Neural cell (in vitro differentiated cells): ENCODE results near the gene VENTX. TPM values are rescaled to one million over a fixed set of nuclear protein-coding genes. Genes with fewer than 3 reads are reported as not detected.

ENCODE experiments used
- H2AFZ ChIP-seq: fragments of 200-600, 300-800 bp; sonication (generic), shearing (Covaris generic); 2 replicates; pipeline ENCODE4 v1.6.0; 2014; ENCODE audit warnings: low read depth, mild to moderate bottlenecking, antibody characterized with exemption, low read length, moderate library complexity
- H3F3A ChIP-seq: fragments of 200-600 bp; shearing (Covaris generic); 2 replicates; pipeline ENCODE4 v1.6.1; 2016; ENCODE audit warnings: mild to moderate bottlenecking, moderate library complexity, mixed read lengths, antibody characterized with exemption, low read length; ENCODE audit not compliant: insufficient read depth, poor library complexity, severe bottlenecking
- H3K27ac ChIP-seq: fragments of 200-600, 300-800 bp; sonication (generic), shearing (Covaris generic); 2 replicates; pipeline ENCODE4 v1.5.1; 2014; ENCODE audit warnings: mild to moderate bottlenecking, low read length, moderate library complexity
- H3K27me3 ChIP-seq: fragments of 300-800, 200-600 bp; sonication (generic), shearing (Covaris generic); 2 replicates; pipeline ENCODE4 v1.6.0; 2014; ENCODE audit warnings: mild to moderate bottlenecking, low read depth, low read length, moderate library complexity; ENCODE audit not compliant: insufficient read depth
- H3K36me3 ChIP-seq: fragments of 300-800, 200-600 bp; sonication (generic), shearing (Covaris generic); 2 replicates; pipeline ENCODE4 v1.5.1; 2014; ENCODE audit warnings: mild to moderate bottlenecking, antibody characterized with exemption, low read length, moderate library complexity; ENCODE audit not compliant: insufficient read depth
- H3K4me2 ChIP-seq: fragments of 300-800, 200-600 bp; sonication (generic), shearing (Covaris generic); 2 replicates; pipeline ENCODE4 v1.6.0; 2014; ENCODE audit warnings: mild to moderate bottlenecking, low read length
- H3K4me3 ChIP-seq: fragments of 300-800, 200-600 bp; sonication (generic), shearing (Covaris generic); 2 replicates; pipeline ENCODE4 v1.5.1; 2014; ENCODE audit warnings: mild to moderate bottlenecking, low read length, moderate library complexity
- H3K79me2 ChIP-seq: fragments of 200-600 bp; shearing (Covaris generic); replicated peaks from 2 replicates; pipeline ENCODE4 v1.6.0; 2014; ENCODE audit warnings: mild to moderate bottlenecking, low read length, moderate library complexity; ENCODE audit not compliant: insufficient read depth
- H3K9ac ChIP-seq: fragments of 300-800, 200-600 bp; sonication (generic), shearing (Covaris generic); 2 replicates; pipeline ENCODE4 v1.6.1; 2016; ENCODE audit warnings: mild to moderate bottlenecking, low read length, mixed read lengths
- H3K9me2 ChIP-seq: fragments of 200-600 bp; shearing (Covaris generic); 2 replicates; pipeline ENCODE4 v1.6.1; 2016; ENCODE audit warnings: mild to moderate bottlenecking, low read length, mixed read lengths; ENCODE audit not compliant: insufficient read depth
- H3K9me3 ChIP-seq: fragments of 200-600, 300-800 bp; sonication (generic), shearing (Covaris generic); 2 replicates; pipeline ENCODE4 v1.6.1; 2016; ENCODE audit warnings: mild to moderate bottlenecking, mixed run types, low read length, moderate library complexity, mixed read lengths
- H4K20me1 ChIP-seq: fragments of 200-600 bp; shearing (Covaris generic); 2 replicates; pipeline ENCODE4 v1.6.1; 2016; ENCODE audit warnings: mild to moderate bottlenecking, mixed run types; ENCODE audit not compliant: insufficient read depth
- EP300 ChIP-seq: fragments of 450-650 bp; conservative IDR thresholded peaks from 2 replicates; pipeline ENCODE4 v1.6.1; 2014; ENCODE audit warnings: antibody characterized with exemption, mild to moderate bottlenecking, moderate library complexity; ENCODE audit not compliant: poor library complexity, severe bottlenecking
- EZH2 ChIP-seq: fragments of 200-600, 300-800 bp; shearing (Covaris generic), sonication (generic); IDR thresholded peaks from 2 replicates; pipeline ENCODE4 v1.6.1; 2014; ENCODE audit warnings: antibody characterized with exemption, low read length, borderline replicate concordance, mild to moderate bottlenecking; ENCODE audit not compliant: insufficient read depth, poor library complexity, severe bottlenecking
- MXI1 ChIP-seq: fragments of 450-650 bp; conservative IDR thresholded peaks from 2 replicates; pipeline ENCODE4 v1.6.1; 2014; ENCODE audit warnings: antibody characterized with exemption, mild to moderate bottlenecking; ENCODE audit not compliant: poor library complexity, severe bottlenecking
- POLR2AphosphoS5 ChIP-seq: IDR thresholded peaks from 2 replicates; pipeline ENCODE4 v1.6.1; 2012
- RAD21 ChIP-seq: fragments of 450-650 bp; conservative IDR thresholded peaks from 2 replicates; pipeline ENCODE4 v1.6.1; 2014; ENCODE audit warnings: antibody characterized with exemption, mild to moderate bottlenecking, moderate library complexity
- SMC3 ChIP-seq: fragments of 450-650 bp; conservative IDR thresholded peaks from 2 replicates; pipeline ENCODE4 v1.6.1; 2014; ENCODE audit warnings: antibody characterized with exemption, mild to moderate bottlenecking, moderate library complexity; ENCODE audit not compliant: poor library complexity
- TAF1 ChIP-seq: IDR thresholded peaks from 2 replicates; pipeline ENCODE4 v1.6.1; 2012; ENCODE audit warnings: low read depth
- polyA plus RNA-seq: library from polyadenylated mRNA; depleted of rRNA; stranded (reverse); fragments of >200 nt; gene quantifications from 2 replicates; pipeline ENCODE4 v1.2.3, GENCODE V29; 2014
- TF ChIP-seq, protein P1 (sequence below): IDR thresholded peaks from 2 replicates; pipeline ENCODE4 v1.6.1; 2012; ENCODE audit warnings: borderline replicate concordance
- TF ChIP-seq, protein P2 (sequence below): fragments of 450-650 bp; IDR thresholded peaks from 2 replicates; pipeline ENCODE4 v1.5.1; 2014; ENCODE audit warnings: antibody characterized with exemption, mild to moderate bottlenecking, moderate library complexity; ENCODE audit not compliant: poor library complexity, severe bottlenecking

The VENTX gene
- polyA plus RNA-seq, 1 donor from 2014 or later, result not detected

DNA sequence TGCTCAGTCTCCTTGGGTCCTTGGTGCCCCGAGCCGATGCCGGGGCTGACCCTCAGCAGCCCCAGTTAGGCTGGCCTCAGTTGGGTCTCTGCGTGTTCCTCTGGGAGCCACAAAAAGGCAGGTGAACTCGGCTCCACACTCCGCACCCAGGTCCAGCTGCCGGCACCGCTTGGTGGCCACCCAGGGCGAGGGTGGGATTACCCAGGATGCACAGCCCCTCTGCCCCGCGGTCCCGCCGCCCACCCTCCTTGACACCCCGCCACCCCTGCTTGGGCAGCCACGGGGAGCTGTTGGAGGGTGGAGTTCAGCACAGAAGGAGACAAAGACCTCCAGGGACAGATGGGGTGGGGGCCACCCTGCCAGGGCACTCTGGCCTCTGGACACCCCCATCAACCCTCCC is 17.7 kb downstream of the VENTX start:
- no peak overlapping the region for H2AFZ ChIP-seq
- H3K4me2 ChIP-seq, result no peak overlapping the region
- no peaks in the 10 kb centered on the region for H3F3A ChIP-seq
- TF ChIP-seq, protein P1, sequence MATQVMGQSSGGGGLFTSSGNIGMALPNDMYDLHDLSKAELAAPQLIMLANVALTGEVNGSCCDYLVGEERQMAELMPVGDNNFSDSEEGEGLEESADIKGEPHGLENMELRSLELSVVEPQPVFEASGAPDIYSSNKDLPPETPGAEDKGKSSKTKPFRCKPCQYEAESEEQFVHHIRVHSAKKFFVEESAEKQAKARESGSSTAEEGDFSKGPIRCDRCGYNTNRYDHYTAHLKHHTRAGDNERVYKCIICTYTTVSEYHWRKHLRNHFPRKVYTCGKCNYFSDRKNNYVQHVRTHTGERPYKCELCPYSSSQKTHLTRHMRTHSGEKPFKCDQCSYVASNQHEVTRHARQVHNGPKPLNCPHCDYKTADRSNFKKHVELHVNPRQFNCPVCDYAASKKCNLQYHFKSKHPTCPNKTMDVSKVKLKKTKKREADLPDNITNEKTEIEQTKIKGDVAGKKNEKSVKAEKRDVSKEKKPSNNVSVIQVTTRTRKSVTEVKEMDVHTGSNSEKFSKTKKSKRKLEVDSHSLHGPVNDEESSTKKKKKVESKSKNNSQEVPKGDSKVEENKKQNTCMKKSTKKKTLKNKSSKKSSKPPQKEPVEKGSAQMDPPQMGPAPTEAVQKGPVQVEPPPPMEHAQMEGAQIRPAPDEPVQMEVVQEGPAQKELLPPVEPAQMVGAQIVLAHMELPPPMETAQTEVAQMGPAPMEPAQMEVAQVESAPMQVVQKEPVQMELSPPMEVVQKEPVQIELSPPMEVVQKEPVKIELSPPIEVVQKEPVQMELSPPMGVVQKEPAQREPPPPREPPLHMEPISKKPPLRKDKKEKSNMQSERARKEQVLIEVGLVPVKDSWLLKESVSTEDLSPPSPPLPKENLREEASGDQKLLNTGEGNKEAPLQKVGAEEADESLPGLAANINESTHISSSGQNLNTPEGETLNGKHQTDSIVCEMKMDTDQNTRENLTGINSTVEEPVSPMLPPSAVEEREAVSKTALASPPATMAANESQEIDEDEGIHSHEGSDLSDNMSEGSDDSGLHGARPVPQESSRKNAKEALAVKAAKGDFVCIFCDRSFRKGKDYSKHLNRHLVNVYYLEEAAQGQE, result no peak
- no peak for TF ChIP-seq EZH2
- TF ChIP-seq POLR2AphosphoS5, result no peak
- TF ChIP-seq, protein P2, sequence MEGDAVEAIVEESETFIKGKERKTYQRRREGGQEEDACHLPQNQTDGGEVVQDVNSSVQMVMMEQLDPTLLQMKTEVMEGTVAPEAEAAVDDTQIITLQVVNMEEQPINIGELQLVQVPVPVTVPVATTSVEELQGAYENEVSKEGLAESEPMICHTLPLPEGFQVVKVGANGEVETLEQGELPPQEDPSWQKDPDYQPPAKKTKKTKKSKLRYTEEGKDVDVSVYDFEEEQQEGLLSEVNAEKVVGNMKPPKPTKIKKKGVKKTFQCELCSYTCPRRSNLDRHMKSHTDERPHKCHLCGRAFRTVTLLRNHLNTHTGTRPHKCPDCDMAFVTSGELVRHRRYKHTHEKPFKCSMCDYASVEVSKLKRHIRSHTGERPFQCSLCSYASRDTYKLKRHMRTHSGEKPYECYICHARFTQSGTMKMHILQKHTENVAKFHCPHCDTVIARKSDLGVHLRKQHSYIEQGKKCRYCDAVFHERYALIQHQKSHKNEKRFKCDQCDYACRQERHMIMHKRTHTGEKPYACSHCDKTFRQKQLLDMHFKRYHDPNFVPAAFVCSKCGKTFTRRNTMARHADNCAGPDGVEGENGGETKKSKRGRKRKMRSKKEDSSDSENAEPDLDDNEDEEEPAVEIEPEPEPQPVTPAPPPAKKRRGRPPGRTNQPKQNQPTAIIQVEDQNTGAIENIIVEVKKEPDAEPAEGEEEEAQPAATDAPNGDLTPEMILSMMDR, result no peak
- no peak for TF ChIP-seq MXI1
- no peak for TF ChIP-seq EP300
- no peak for TF ChIP-seq SMC3
- TF ChIP-seq TAF1, result no peak
- TF ChIP-seq RAD21, result no peak
- no peak overlapping the region for H3K4me3 ChIP-seq
- no peaks in the 10 kb centered on the region for H3K36me3 ChIP-seq
- H3K9me3 ChIP-seq, result no peaks in the 10 kb centered on the region
- no peaks in the 10 kb centered on the region for H4K20me1 ChIP-seq
- H3K27me3 ChIP-seq, result no peaks in the 10 kb centered on the region
- H3K9ac ChIP-seq, result no peak overlapping the region
- H3K27ac ChIP-seq, result no peak overlapping the region
- H3K79me2 ChIP-seq, result no peaks in the 10 kb centered on the region
- no peaks in the 10 kb centered on the region for H3K9me2 ChIP-seq

DNA sequence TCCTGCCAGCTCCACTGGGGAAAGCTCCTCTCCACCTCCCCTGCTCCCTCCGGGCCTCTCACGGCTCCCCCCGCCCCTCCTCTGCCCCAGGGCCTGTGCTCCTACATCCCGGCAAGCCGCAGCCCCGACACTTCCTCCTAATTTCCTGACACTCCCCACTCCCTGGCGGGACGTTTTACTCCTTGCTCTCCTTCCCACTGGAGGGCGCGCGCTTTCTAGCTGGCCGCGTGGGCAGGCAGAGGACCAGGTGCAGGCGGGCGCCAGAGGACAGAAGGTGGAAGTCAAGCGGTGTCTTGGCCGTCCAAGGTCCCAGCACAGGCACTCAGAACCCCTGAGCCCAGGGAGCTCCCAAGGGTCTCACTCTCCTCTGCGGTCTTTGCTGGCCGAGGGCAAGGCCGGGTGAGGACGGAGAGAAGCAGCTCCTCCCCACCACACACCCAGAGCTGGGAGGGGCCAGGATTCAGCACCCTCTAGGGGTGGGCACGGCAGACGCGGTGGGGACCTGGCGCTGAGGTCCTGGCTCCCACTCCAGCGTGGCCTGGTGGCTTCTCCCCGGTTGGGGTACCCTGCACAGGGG is 19.9 kb downstream of the VENTX start:
- no peaks in the 10 kb centered on the region for H3K79me2 ChIP-seq
- H2AFZ ChIP-seq, result no peak overlapping the region
- H4K20me1 ChIP-seq, result no peaks in the 10 kb centered on the region
- no peak overlapping the region for H3K4me3 ChIP-seq
- TF ChIP-seq RAD21 (no peak), MXI1 (no peak), POLR2AphosphoS5 (no peak), SMC3 (no peak), TAF1 (no peak), EZH2 (no peak)
- TF ChIP-seq, protein P2, result no peak
- TF ChIP-seq, protein P1, result no peak
- H3K9me3 ChIP-seq, result no peaks in the 10 kb centered on the region
- no peak overlapping the region for H3K27ac ChIP-seq
- no peaks in the 10 kb centered on the region for H3K27me3 ChIP-seq
- H3K36me3 ChIP-seq, result no peaks in the 10 kb centered on the region
- no peaks in the 10 kb centered on the region for H3K9me2 ChIP-seq
- H3K9ac ChIP-seq, result no peak overlapping the region
- no peaks in the 10 kb centered on the region for H3F3A ChIP-seq
- no peak overlapping the region for H3K4me2 ChIP-seq
